Bronchial epithelial cell (primary cell): Measurements from ENCODE around the gene FXYD7. TPM values are rescaled to one million over a fixed set of nuclear protein-coding genes. Genes with fewer than 3 reads are reported as not detected.
"Not testable (repeated sequence)": the region's sequence is repeated elsewhere in the genome, so short reads cannot be mapped to it uniquely, and the experiment has no call there.

Experiments
- DNase-seq: peaks from one replicate; pipeline ENCODE4 v3.0.0-alpha.2; 2010; ENCODE audit warnings: low read depth
- FAIRE-seq: peaks from 2 replicates; lab custom pipeline; 2011; peaks lifted over from hg19 to GRCh38; lab: Jason Lieb, UNC
- H3K27me3 ChIP-seq: 2 replicates; pipeline ENCODE4 v1.5.1; 2011; ENCODE audit warnings: low read length; ENCODE audit not compliant: control insufficient read depth, insufficient read depth
- H3K36me3 ChIP-seq: 2 replicates; pipeline ENCODE4 v1.5.1; 2011; ENCODE audit warnings: low read length; ENCODE audit not compliant: control insufficient read depth, insufficient read depth
- H3K4me3 ChIP-seq: 2 replicates; pipeline ENCODE4 v1.5.1; 2011; ENCODE audit warnings: mild to moderate bottlenecking, low read depth, low read length, control low read depth
- CTCF ChIP-seq: IDR thresholded peaks from 2 replicates; pipeline ENCODE4 v1.5.1; 2011; ENCODE audit warnings: mild to moderate bottlenecking, moderate library complexity, low read length, control low read depth, inconsistent platforms; ENCODE audit not compliant: insufficient read depth, severe bottlenecking
- total RNA-seq: library from RNA; depleted of rRNA; stranded (reverse); fragments of >200 nt; gene quantifications from 2 replicates; pipeline ENCODE4 v1.2.1, GENCODE V29; 2014

FXYD7 gene
- total RNA-seq, 1 donor from 2014 or later, result not detected

- no peak for FAIRE-seq
- Histone ChIP-seq H3K36me3 (peaks cover 1% of the 10 kb centered on the region), H3K27me3 (no peaks in the 10 kb centered on the region), H3K4me3 (no peak overlapping the region)
- TF ChIP-seq CTCF, result no peak
- DNase-seq, result no peak
These were observed 16.5 kb upstream of the FXYD7 start for GRCh38 chr19:35126624-35126959.

GRCh38 chr19:35127871-35128270 is 15.2 kb upstream of the FXYD7 start:
- no peak for TF ChIP-seq CTCF
- DNase-seq (peak; percentile 80), FAIRE-seq (peak; percentile 28)
- Histone ChIP-seq H3K27me3 (no peaks in the 10 kb centered on the region), H3K36me3 (no peaks in the 10 kb centered on the region), H3K4me3 (no peak overlapping the region)

GRCh38 chr19:35128398-35129057 is 14.5 kb upstream of the FXYD7 start:
- FAIRE-seq, result no peak

GRCh38 chr19:35129724-35130274 is 13.3 kb upstream of the FXYD7 start:
- DNase-seq, FAIRE-seq, H3K27me3 ChIP-seq, H3K4me3 ChIP-seq, H3K36me3 ChIP-seq: not testable (repeated sequence)

More at GRCh38 chr19:35128398-35129057, 14.5 kb upstream of the FXYD7 start:
- no peak overlapping the region for H3K4me3 ChIP-seq
- no peaks in the 10 kb centered on the region for H3K27me3 ChIP-seq
- TF ChIP-seq CTCF, result no peak
- H3K36me3 ChIP-seq, result no peaks in the 10 kb centered on the region
- DNase-seq, result no peak

- FAIRE-seq (no peak), DNase-seq (no peak)
- H3K36me3 ChIP-seq, result no peaks in the 10 kb centered on the region
- H3K27me3 ChIP-seq, result no peaks in the 10 kb centered on the region
- no peak for TF ChIP-seq CTCF
- no peak overlapping the region for H3K4me3 ChIP-seq
These were observed 12.0 kb upstream of the FXYD7 start for GRCh38 chr19:35130761-35131720.

- DNase-seq (no peak), FAIRE-seq (peak; percentile 60)
- no peaks in the 10 kb centered on the region for H3K36me3 ChIP-seq
- H3K27me3 ChIP-seq, result no peaks in the 10 kb centered on the region
- TF ChIP-seq CTCF, result no peak
- H3K4me3 ChIP-seq, result no peak overlapping the region
These were observed 10.8 kb upstream of the FXYD7 start for GRCh38 chr19:35132254-35132653.
